IPS DF 6.9 (cell line): ENCODE measurements around the gene ZNF726.
"Not testable (repeated sequence)": the region's sequence is repeated elsewhere in the genome, so short reads cannot be mapped to it uniquely, and the experiment has no call there.

Experiments
- DNase-seq: peaks from one replicate; pipeline ENCODE4 v3.0.0-alpha.2; 2013; ENCODE audit warnings: low read depth, low spot score
- H3K27ac ChIP-seq: one replicate; pipeline ENCODE4 v1.5.1; 2013; ENCODE audit warnings: low read length, control low read depth
- H3K27me3 ChIP-seq: 2 replicates; pipeline ENCODE4 v1.6.1; 2013; ENCODE audit warnings: mild to moderate bottlenecking, low read length; ENCODE audit not compliant: control insufficient read depth, insufficient read depth
- H3K36me3 ChIP-seq: 2 replicates; pipeline ENCODE4 v1.6.1; 2013; ENCODE audit warnings: low read length; ENCODE audit not compliant: control insufficient read depth, insufficient read depth
- H3K4me1 ChIP-seq: 2 replicates; pipeline ENCODE4 v1.6.1; 2013; ENCODE audit warnings: low read length; ENCODE audit not compliant: control insufficient read depth, insufficient read depth
- H3K4me3 ChIP-seq: 2 replicates; pipeline ENCODE4 v1.5.1; 2013; ENCODE audit warnings: mild to moderate bottlenecking, low read length
- H3K9me3 ChIP-seq: 2 replicates; pipeline ENCODE4 v1.6.1; 2013; ENCODE audit warnings: low read length, inconsistent platforms; ENCODE audit not compliant: control insufficient read depth, insufficient read depth
- WGBS: extraction: QIAGEN DNeasy Blood & Tissue Kit; methylation state at CpG from one replicate; pipeline ENCODE4 v1.1.7; 2013; ENCODE audit warnings: mixed read lengths, missing lambda C conversion rate; ENCODE audit not compliant: insufficient read length, insufficient coverage; 5-methylcytosine and 5-hydroxymethylcytosine counted together

The ZNF726 gene

DNA sequence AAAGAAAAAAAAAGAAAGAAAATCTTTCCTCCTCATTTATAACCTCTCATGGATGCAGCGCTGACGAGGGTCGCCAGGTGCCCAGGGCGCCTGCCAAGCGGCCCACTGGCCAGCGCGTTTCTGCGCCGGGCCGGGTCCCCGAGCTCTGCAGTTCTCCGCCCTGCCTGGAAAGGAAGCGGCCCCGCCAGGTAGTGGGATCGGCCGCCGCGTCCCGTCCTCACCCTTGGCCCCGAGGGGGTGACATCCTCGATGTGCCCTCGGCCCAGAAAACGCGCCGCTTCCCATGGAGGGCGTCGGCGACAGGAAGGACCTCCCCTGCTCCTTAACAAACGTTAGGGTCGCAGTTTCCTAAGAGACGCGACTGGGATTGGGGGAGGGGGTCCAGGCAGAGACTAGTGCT, 56.9 kb downstream of the ZNF726 start:
- Histone ChIP-seq H3K27ac (no peak overlapping the region), H3K36me3 (no peaks in the 10 kb centered on the region), H3K27me3 (no peaks in the 10 kb centered on the region), H3K9me3 (no peaks in the 10 kb centered on the region; the same call in 1 of the 2 replicates), H3K4me1 (no peaks in the 10 kb centered on the region), H3K4me3 (no peak overlapping the region)
- no peak for DNase-seq
- no CpG with 5 or more reads among the region's 32 CpGs for WGBS

- H3K27ac ChIP-seq = no peak overlapping the region
- H3K4me1 ChIP-seq = no peaks in the 10 kb centered on the region
- DNase-seq = no peak
- no peak overlapping the region for H3K4me3 ChIP-seq
- no CpG with 5 or more reads among the region's 16 CpGs for WGBS
- no peaks in the 10 kb centered on the region; the same call in 1 of the 2 replicates for H3K9me3 ChIP-seq
- no peaks in the 10 kb centered on the region for H3K36me3 ChIP-seq
- H3K27me3 ChIP-seq = no peaks in the 10 kb centered on the region
Observed at GRCh38 chr19:23972161-23972560, 57.5 kb downstream of the ZNF726 start.

DNA sequence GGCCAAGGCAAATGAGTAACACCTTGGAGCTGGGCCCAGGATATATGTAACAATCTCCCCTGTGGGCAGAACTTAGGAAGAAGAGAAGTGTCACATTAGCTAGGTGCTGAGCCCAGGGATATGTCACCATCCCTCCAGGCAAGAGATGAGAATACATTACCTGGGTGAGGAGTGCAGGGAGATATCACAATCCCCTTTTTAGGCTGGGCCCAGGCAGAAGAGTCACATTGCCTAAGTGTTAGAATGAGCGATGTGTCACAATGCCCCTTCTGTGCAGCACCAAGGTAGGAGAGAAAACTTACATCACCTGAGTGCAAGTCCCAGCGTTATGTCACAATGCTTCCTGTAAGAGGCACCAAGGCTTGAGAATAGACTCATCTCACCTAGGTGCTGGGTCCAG, 60.3 kb downstream of the ZNF726 start:
- Histone ChIP-seq H3K9me3 (no peaks in the 10 kb centered on the region; the same call in 1 of the 2 replicates), H3K4me1 (no peaks in the 10 kb centered on the region), H3K27ac (no peak overlapping the region), H3K4me3 (no peak overlapping the region), H3K27me3 (no peaks in the 10 kb centered on the region), H3K36me3 (no peaks in the 10 kb centered on the region)
- WGBS = no CpG with 5 or more reads among the region's 2 CpGs
- no peak for DNase-seq

DNA sequence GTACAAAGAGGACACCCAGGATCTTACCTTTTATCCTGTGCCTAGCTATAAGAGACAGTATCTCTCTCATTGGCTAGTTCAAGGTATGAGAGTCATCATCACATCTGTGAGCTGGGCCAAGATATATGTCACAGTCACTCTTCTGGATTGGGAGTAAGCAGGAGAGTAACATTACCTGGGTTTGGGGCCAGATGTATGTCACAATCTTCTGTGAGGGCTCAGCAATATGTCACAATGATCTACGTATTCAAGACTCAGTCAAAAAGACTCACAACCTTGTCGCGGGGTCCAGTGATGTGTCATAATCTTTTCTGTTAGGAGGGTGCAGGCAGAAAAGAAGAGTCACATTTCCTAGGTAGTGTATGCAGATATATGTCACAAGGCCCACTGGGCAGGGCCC, 61.9 kb downstream of the ZNF726 start:
- H3K9me3 ChIP-seq, H3K4me3 ChIP-seq, H3K27ac ChIP-seq, H3K27me3 ChIP-seq, H3K36me3 ChIP-seq, DNase-seq, H3K4me1 ChIP-seq: not testable (repeated sequence)
- no CpG with 5 or more reads among the region's 3 CpGs for WGBS

DNA sequence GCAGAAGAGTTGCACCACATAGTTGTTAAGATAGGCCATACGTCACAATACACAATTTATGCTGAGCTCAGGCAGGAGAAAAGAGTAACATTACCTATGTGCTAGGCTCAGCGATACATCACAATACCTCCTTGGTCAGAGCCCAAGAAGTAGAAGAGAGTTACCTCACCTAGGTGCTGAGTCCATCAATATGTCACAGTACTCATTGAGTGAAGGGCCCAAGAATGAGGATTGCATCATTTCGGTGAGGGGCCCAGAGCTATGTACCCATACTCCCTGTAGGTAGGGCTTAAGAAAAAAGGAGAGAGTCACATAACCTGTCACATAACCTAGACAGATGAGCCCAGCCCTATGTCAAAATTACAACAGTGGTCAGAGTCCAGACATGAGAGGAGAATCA, 62.6 kb downstream of the ZNF726 start:
- H3K9me3 ChIP-seq, H3K27ac ChIP-seq, DNase-seq, H3K4me3 ChIP-seq, H3K36me3 ChIP-seq, H3K4me1 ChIP-seq, H3K27me3 ChIP-seq: not testable (repeated sequence)
- no CpG with 5 or more reads among the region's 3 CpGs for whole genome bisulfite sequencing

DNA sequence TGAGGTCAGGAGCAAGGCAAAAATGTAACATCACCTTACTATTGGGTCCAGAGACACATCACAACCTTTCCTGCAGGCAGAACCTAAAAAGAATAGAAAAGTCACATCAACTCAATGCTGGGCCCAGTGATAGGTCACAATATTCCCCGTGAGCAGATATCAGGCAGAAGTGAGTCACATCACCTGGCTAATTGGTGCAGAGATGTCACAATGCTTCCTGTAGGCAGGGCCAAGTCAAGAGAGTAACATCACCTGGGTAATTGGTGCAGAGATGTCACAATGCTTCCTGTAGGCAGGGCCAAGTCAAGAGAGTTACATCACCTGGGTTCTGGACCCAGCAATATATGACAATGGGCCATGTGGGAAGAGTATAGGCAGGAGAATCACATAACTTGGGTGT, 63.4 kb downstream of the ZNF726 start:
- WGBS = no CpG with 5 or more reads among the region's 1 CpG
- Histone ChIP-seq H3K27me3 (no peaks in the 10 kb centered on the region), H3K36me3 (no peaks in the 10 kb centered on the region), H3K4me3 (no peak overlapping the region), H3K9me3 (no peaks in the 10 kb centered on the region; the same call in 1 of the 2 replicates), H3K4me1 (no peaks in the 10 kb centered on the region), H3K27ac (no peak overlapping the region)
- no peak for DNase-seq

GRCh38 chr19:23980805-23981204, 66.1 kb downstream of the ZNF726 start:
- Histone ChIP-seq H3K27ac (no peak overlapping the region), H3K4me3 (no peak overlapping the region), H3K4me1 (no peaks in the 10 kb centered on the region), H3K36me3 (no peaks in the 10 kb centered on the region), H3K9me3 (no peaks in the 10 kb centered on the region; the same call in 1 of the 2 replicates), H3K27me3 (no peaks in the 10 kb centered on the region)
- no CpG with 5 or more reads among the region's 2 CpGs for WGBS
- no peak for DNase-seq

DNA sequence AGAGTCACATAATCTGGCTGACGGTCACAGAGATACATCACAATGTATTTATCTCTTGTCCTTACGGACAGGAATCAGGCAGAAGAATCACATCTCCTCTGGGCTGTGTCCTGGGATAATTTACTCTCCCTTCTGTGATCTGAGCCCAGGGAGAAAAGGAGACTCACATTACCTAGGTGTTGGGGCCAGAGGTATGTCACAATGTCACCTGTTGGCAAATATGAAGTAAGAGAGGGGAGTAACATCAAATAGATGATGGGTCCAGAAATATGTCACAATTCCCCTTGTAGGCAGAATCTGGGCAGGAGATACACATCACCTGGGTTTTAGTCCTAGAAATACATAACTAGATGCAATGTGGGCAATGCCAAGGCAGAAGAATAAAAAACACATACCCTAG, 67.2 kb downstream of the ZNF726 start:
- H3K27ac ChIP-seq = no peak overlapping the region
- no peak for DNase-seq
- no peaks in the 10 kb centered on the region; the same call in 1 of the 2 replicates for H3K9me3 ChIP-seq
- no peaks in the 10 kb centered on the region for H3K27me3 ChIP-seq
- no peak overlapping the region for H3K4me3 ChIP-seq
- no CpG with 5 or more reads among the region's 2 CpGs for WGBS
- H3K4me1 ChIP-seq = no peaks in the 10 kb centered on the region
- no peaks in the 10 kb centered on the region for H3K36me3 ChIP-seq

- H3K36me3 ChIP-seq = no peaks in the 10 kb centered on the region
- no peak for DNase-seq
- no peaks in the 10 kb centered on the region for H3K4me1 ChIP-seq
- H3K27me3 ChIP-seq = no peaks in the 10 kb centered on the region
- H3K27ac ChIP-seq = no peak overlapping the region
- H3K4me3 ChIP-seq = no peak overlapping the region
- WGBS = no CpG with 5 or more reads among the region's 1 CpG
- H3K9me3 ChIP-seq = peaks cover 2% of the 10 kb centered on the region
Observed at GRCh38 chr19:23983406-23983805, 68.7 kb downstream of the ZNF726 start.
